Mesendoderm (in vitro differentiated cells): ENCODE measurements around the gene HCRTR1.

Experiments
- DNase-seq: peaks from one replicate; pipeline ENCODE4 v3.0.0; 2013
- H2AK5ac ChIP-seq: 2 replicates; pipeline ENCODE4 v1.6.1; 2013; ENCODE audit warnings: low read length, inconsistent platforms
- H2BK120ac ChIP-seq: 2 replicates; pipeline ENCODE4 v1.6.1; 2013; ENCODE audit warnings: low read depth, mild to moderate bottlenecking, low read length, moderate library complexity, mixed read lengths
- H2BK15ac ChIP-seq: replicated peaks from 2 replicates; pipeline ENCODE4 v1.6.1; 2013; ENCODE audit warnings: low read depth, mild to moderate bottlenecking, moderate library complexity
- H2BK5ac ChIP-seq: 2 replicates; pipeline ENCODE4 v1.6.1; 2013; ENCODE audit warnings: low read length, inconsistent platforms
- H3K18ac ChIP-seq: 2 replicates; pipeline ENCODE4 v1.6.1; 2013; ENCODE audit warnings: mild to moderate bottlenecking, low read length, mixed read lengths
- H3K23ac ChIP-seq: one replicate; pipeline ENCODE4 v1.6.1; 2013; ENCODE audit warnings: low read length
- H3K27ac ChIP-seq: 2 replicates; pipeline ENCODE4 v1.5.1; 2013; ENCODE audit warnings: low read depth, mild to moderate bottlenecking, inconsistent platforms, low read length, moderate library complexity
- H3K27me3 ChIP-seq: 2 replicates; pipeline ENCODE4 v1.6.1; 2013; ENCODE audit warnings: low read length, control low read depth, mild to moderate bottlenecking, inconsistent platforms; ENCODE audit not compliant: insufficient read depth, poor library complexity
- H3K36me3 ChIP-seq: 2 replicates; pipeline ENCODE4 v1.6.1; 2013; ENCODE audit warnings: low read length, inconsistent platforms; ENCODE audit not compliant: control insufficient read depth, insufficient read depth
- H3K4ac ChIP-seq: one replicate; pipeline ENCODE4 v1.6.1; 2013; ENCODE audit warnings: low read depth, mild to moderate bottlenecking, low read length, moderate library complexity
- H3K4me1 ChIP-seq: 2 replicates; pipeline ENCODE4 v1.6.1; 2013; ENCODE audit warnings: low read depth, low read length, inconsistent platforms; ENCODE audit not compliant: control insufficient read depth
- H3K4me2 ChIP-seq: 2 replicates; pipeline ENCODE4 v1.6.1; 2013; ENCODE audit warnings: low read length
- H3K4me3 ChIP-seq: 2 replicates; pipeline ENCODE4 v1.5.1; 2013; ENCODE audit warnings: mild to moderate bottlenecking, low read length
- H3K56ac ChIP-seq: one replicate; pipeline ENCODE4 v1.6.1; 2013; ENCODE audit warnings: low read length
- H3K79me1 ChIP-seq: 2 replicates; pipeline ENCODE4 v1.6.1; 2013; ENCODE audit warnings: low read length, inconsistent platforms
- H3K79me2 ChIP-seq: 2 replicates; pipeline ENCODE4 v1.6.1; 2013; ENCODE audit warnings: mild to moderate bottlenecking, low read length; ENCODE audit not compliant: control insufficient read depth, insufficient read depth
- H3K9ac ChIP-seq: 2 replicates; pipeline ENCODE4 v1.6.1; 2013; ENCODE audit warnings: low read length, inconsistent platforms
- H4K5ac ChIP-seq: one replicate; pipeline ENCODE4 v1.6.1; 2013; ENCODE audit warnings: low read length
- H4K8ac ChIP-seq: one replicate; pipeline ENCODE4 v1.6.1; 2013; ENCODE audit warnings: low read depth, mild to moderate bottlenecking, control low read depth, low read length, moderate library complexity
- WGBS: extraction: QIAGEN DNeasy Blood & Tissue Kit; methylation state at CpG from one replicate; pipeline ENCODE4 v1.1.7; 2013; ENCODE audit warnings: low lambda C conversion rate, missing lambda C conversion rate; ENCODE audit not compliant: insufficient coverage; ENCODE audit errors: extremely low coverage; 5-methylcytosine and 5-hydroxymethylcytosine counted together

HCRTR1 gene

DNA sequence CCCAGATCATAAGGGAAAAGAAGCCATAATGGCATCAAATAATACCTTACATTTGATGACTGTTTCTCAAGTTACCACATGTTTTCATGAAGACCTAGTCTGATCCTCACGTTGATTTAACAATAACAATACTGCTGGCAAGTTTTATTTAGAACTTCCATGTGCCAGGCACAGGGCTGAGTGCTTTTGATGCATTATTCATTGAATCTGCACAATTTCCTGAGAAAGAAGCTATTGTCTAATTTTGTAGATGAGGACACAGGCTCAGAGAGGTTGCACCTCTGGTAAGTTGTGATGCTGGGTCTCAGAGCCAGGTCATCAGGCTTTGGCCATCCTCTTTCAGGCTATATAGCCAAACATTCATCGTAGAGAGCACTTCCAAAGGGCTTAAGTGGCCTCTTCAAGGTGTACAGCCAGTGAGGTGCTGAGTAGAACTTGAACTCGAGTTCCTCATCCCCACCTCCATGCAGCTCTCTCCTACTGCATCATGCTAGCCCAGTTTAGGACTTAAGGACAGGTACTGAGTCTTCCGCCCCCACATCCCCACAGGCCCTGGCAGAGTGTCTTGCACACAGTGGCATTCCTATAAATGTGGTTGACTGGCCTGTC, 35.5 kb downstream of the HCRTR1 start:
- Histone ChIP-seq H3K4ac (no peak overlapping the region), H2BK15ac (no peak overlapping the region), H3K23ac (no peak overlapping the region), H2AK5ac (no peak overlapping the region), H4K5ac (no peak overlapping the region), H3K79me2 (no peaks in the 10 kb centered on the region), H2BK5ac (no peak overlapping the region), H4K8ac (no peak overlapping the region), H3K79me1 (no peaks in the 10 kb centered on the region), H3K27ac (no peak overlapping the region), H3K18ac (no peak overlapping the region), H3K27me3 (no peaks in the 10 kb centered on the region), H3K4me1 (no peaks in the 10 kb centered on the region), H3K36me3 (no peaks in the 10 kb centered on the region), H3K4me3 (no peak overlapping the region), H3K56ac (no peak overlapping the region), H2BK120ac (no peak overlapping the region), H3K4me2 (no peak overlapping the region), H3K9ac (no peak overlapping the region)
- no CpG with 5 or more reads among the region's 4 CpGs for WGBS
- DNase-seq, result no peak

DNA sequence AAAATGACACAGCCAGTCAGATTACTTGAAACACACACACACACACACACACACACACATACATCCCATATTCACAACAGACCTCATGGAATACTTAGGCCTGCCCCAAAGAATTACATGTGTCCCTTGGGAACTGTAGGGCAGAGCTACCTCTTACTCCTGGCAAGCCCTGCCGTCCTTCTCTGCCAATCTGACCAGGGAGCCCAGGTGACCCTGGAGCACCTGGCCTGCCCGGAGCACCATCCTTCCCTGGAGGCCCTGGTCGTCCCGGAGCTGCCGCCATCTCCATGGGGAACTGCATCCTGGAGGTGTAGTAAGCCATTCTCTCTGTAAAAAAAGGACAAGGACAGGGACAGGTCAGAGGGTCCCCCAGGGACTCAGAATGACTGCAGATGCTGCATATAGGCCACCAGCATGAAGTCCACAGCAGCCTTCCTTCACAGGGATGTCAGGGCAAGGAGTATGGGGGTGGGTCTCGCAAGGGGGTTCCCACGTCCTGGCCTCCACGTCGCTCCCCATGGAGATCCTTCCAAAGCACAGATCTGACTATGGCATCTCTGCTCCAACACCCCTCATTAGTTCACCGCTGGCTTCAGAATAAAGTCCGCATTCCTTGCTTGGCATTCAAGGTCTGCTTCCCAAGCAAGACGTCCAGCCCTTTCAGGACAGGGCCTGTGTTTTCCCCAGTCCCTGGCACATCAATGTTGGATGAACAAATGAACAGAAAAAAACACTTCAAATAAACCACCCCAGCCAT, 36.4 kb downstream of the HCRTR1 start:
- Histone ChIP-seq H3K27ac (no peak overlapping the region), H2BK120ac (no peak overlapping the region), H3K4ac (no peak overlapping the region), H3K36me3 (no peaks in the 10 kb centered on the region), H3K4me1 (no peaks in the 10 kb centered on the region), H3K56ac (no peak overlapping the region), H4K5ac (no peak overlapping the region), H3K18ac (no peak overlapping the region), H3K9ac (no peak overlapping the region), H2AK5ac (no peak overlapping the region), H4K8ac (no peak overlapping the region), H3K4me3 (no peak overlapping the region), H3K79me2 (no peaks in the 10 kb centered on the region), H3K23ac (no peak overlapping the region), H3K27me3 (no peaks in the 10 kb centered on the region), H2BK5ac (no peak overlapping the region), H2BK15ac (no peak overlapping the region), H3K4me2 (no peak overlapping the region), H3K79me1 (no peaks in the 10 kb centered on the region)
- no peak for DNase-seq
- WGBS, result no CpG with 5 or more reads among the region's 12 CpGs

DNA sequence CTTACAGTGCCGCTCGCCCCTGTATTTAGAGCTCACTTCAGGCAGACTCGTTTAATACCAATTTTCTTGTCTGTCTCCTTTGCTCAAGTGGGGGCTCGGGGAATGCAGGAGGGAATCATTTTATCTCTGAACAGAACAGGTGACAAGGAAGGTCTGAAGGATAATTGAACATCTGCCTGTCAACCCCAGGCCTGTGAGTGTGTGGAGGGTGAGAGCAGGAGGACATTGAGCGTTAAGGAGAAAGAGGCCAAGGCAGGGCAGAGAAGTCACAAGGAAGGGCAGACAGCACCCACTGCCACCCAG, 36.9 kb downstream of the HCRTR1 start:
- no peaks in the 10 kb centered on the region for H3K36me3 ChIP-seq
- no peak overlapping the region for H3K4me3 ChIP-seq
- DNase-seq, result no peak

DNA sequence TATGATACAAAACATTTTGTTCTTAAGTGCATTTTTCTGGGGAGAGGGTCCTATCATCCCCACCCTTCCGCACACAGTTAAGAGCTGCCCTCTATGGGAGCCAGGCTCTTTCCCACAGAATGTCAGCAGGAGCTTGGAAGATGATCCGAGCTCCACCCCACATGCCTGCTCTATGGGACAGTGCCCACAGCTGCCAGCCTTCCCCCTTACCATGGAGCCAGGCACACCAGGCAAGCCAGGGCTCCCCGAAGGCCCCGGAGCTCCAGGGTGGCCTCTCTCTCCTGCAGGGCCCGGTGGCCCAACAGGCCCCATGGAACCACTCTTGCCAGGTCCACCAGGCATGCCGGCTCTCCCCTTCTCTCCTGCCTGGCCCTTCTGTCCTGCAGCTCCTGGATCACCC, 37.6 kb downstream of the HCRTR1 start:
- Histone ChIP-seq H4K8ac (no peak overlapping the region), H3K4me3 (no peak overlapping the region), H4K5ac (no peak overlapping the region), H2BK5ac (no peak overlapping the region), H3K27me3 (no peaks in the 10 kb centered on the region), H3K18ac (no peak overlapping the region), H3K4ac (no peak overlapping the region), H3K27ac (no peak overlapping the region), H3K79me1 (no peaks in the 10 kb centered on the region), H3K56ac (no peak overlapping the region), H3K23ac (no peak overlapping the region), H2BK120ac (no peak overlapping the region), H2BK15ac (no peak overlapping the region), H3K4me1 (no peaks in the 10 kb centered on the region), H3K9ac (no peak overlapping the region), H3K36me3 (no peaks in the 10 kb centered on the region), H2AK5ac (no peak overlapping the region), H3K79me2 (no peaks in the 10 kb centered on the region), H3K4me2 (no peak overlapping the region)
- no peak for DNase-seq
- no CpG with 5 or more reads among the region's 6 CpGs for WGBS

More for the DNA sequence above, 36.9 kb downstream of the HCRTR1 start:
- Histone ChIP-seq H3K23ac (no peak overlapping the region), H4K8ac (no peak overlapping the region), H2BK15ac (no peak overlapping the region), H3K79me2 (no peaks in the 10 kb centered on the region), H2BK120ac (no peak overlapping the region), H3K18ac (no peak overlapping the region), H3K27ac (no peak overlapping the region), H2AK5ac (no peak overlapping the region), H3K27me3 (no peaks in the 10 kb centered on the region), H3K4ac (no peak overlapping the region), H2BK5ac (no peak overlapping the region), H3K4me1 (no peaks in the 10 kb centered on the region), H3K9ac (no peak overlapping the region), H3K56ac (no peak overlapping the region), H4K5ac (no peak overlapping the region), H3K4me2 (no peak overlapping the region), H3K79me1 (no peaks in the 10 kb centered on the region)
- no CpG with 5 or more reads among the region's 5 CpGs for WGBS

DNA sequence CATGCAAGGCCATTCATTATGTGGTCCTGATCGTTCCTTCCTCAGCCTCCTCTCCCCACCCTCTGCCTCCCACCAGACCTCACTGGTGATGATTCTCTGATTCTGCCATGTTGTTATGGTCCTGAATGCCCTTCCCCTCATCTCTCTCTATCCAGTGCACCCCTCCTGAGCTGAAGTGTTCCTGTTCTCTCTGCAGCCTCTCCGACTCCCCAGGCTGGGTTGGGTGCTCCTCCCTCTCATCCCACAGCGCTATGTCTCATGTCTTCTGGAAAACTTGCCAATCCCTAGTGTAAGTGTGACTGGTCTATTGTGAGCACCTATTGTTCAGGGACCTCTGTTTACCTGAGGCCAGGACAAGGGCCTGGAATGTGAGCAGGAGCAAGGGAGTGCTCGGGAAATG, 38.3 kb downstream of the HCRTR1 start:
- H2BK120ac ChIP-seq, result no peak overlapping the region
- no peak overlapping the region for H3K9ac ChIP-seq
- H3K27ac ChIP-seq, result no peak overlapping the region
- no peak overlapping the region for H3K23ac ChIP-seq
- H3K18ac ChIP-seq, result no peak overlapping the region
- no peak overlapping the region for H3K4me3 ChIP-seq
- no peak overlapping the region for H2BK5ac ChIP-seq
- no peaks in the 10 kb centered on the region for H3K36me3 ChIP-seq
- H4K5ac ChIP-seq, result no peak overlapping the region
- H3K27me3 ChIP-seq, result no peaks in the 10 kb centered on the region
- no peak overlapping the region for H3K4me2 ChIP-seq
- H3K4ac ChIP-seq, result no peak overlapping the region
- H4K8ac ChIP-seq, result no peak overlapping the region
- H3K4me1 ChIP-seq, result no peaks in the 10 kb centered on the region
- no peak overlapping the region for H2BK15ac ChIP-seq
- WGBS, result no CpG with 5 or more reads among the region's 4 CpGs
- H3K79me2 ChIP-seq, result no peaks in the 10 kb centered on the region
- no peak for DNase-seq
- H3K79me1 ChIP-seq, result no peaks in the 10 kb centered on the region
- H2AK5ac ChIP-seq, result no peak overlapping the region
- no peak overlapping the region for H3K56ac ChIP-seq
